GM23248 (cell line): ENCODE measurements around the gene STK16.

Source experiments
- EZH2 ChIP-seq: fragments of 200-600 bp; sonication (generic); IDR thresholded peaks from 2 replicates; pipeline ENCODE4 v1.6.1; 2018; ENCODE audit warnings: antibody characterized with exemption, mild to moderate bottlenecking; ENCODE audit not compliant: insufficient read depth, poor library complexity, severe bottlenecking
- EZH2phosphoT487 ChIP-seq: fragments of 200-600 bp; sonication (generic); IDR thresholded peaks from 2 replicates; pipeline ENCODE4 v1.6.1; 2018; ENCODE audit warnings: antibody characterized with exemption, moderate library complexity, mild to moderate bottlenecking, low read depth; ENCODE audit not compliant: insufficient read depth

DNA sequence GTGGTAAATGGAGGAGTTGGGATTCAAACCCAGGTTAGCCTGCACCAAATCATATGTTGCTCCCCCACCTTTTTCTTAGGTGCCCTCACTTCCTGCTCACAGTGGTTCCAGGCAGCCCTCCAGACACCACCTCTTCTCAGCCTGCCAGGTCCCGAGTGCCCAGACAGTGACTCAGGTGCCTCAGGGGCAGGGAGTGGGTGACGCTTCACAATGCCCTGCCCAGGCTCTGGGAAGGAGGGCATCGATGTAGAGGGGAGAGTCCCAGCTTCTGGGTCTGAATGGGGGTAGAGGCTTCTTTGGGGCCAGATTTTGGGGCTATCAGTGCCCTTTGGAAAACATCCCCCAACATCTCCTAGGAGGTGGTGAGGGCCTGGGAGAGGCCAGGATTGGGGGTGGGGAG, 28.7 kb downstream of the STK16 start:
- TF ChIP-seq EZH2phosphoT487 (no peak), EZH2 (no peak)
